HepG2 (cell line): ENCODE data around the gene SLBP. TPM values are rescaled to one million over a fixed set of nuclear protein-coding genes. Genes with fewer than 3 reads are reported as not detected.

Experiments
- AGO2 ChIP-seq: fragments of 200-400 bp; formaldehyde crosslinking; optimal IDR thresholded peaks from 2 replicates; pipeline ENCODE3; 2017; ENCODE audit warnings: mild to moderate bottlenecking, low read depth, low read length, moderate library complexity
- AKNA ChIP-seq: sonication (generic); formaldehyde crosslinking; IDR thresholded peaks from 2 replicates; pipeline ENCODE4 v1.4.0; 2020; ENCODE audit warnings: missing genetic modification reagents, borderline replicate concordance
- ARID3A ChIP-seq: IDR thresholded peaks from 2 replicates; pipeline ENCODE4 v1.6.1; 2012; ENCODE audit warnings: low read depth, low read length, improper control_type of control experiment
- GLMP ChIP-seq: sonication (generic); formaldehyde crosslinking; IDR thresholded peaks from 2 replicates; pipeline ENCODE4 v1.9.0; 2021; ENCODE audit warnings: missing genetic modification reagents, mild to moderate bottlenecking, borderline replicate concordance
- HMGXB3 ChIP-seq: sonication (generic); formaldehyde crosslinking; IDR thresholded peaks from 2 replicates; pipeline ENCODE4 v1.4.0; 2020; ENCODE audit warnings: missing genetic modification reagents, borderline replicate concordance
- HOXA3 ChIP-seq: sonication (generic); formaldehyde crosslinking; IDR thresholded peaks from 2 replicates; pipeline ENCODE4 v1.5.0; 2020; ENCODE audit warnings: missing genetic modification reagents
- IKZF1 ChIP-seq: fragments of 450-650 bp; IDR thresholded peaks from 2 replicates; pipeline ENCODE4 v1.7.1; 2016
- IRF9 ChIP-seq: sonication (generic); formaldehyde crosslinking; IDR thresholded peaks from 2 replicates; pipeline ENCODE4 v1.8.0; 2022; ENCODE audit warnings: missing genetic modification reagents, mild to moderate bottlenecking, borderline replicate concordance
- ISL2 ChIP-seq: sonication (generic); formaldehyde crosslinking; IDR thresholded peaks from 2 replicates; pipeline ENCODE4 v1.5.0; 2020; ENCODE audit warnings: missing genetic modification reagents
- JDP2 ChIP-seq: sonication (generic); formaldehyde crosslinking; IDR thresholded peaks from 2 replicates; pipeline ENCODE4 v1.8.1; 2022; ENCODE audit warnings: missing genetic modification reagents, borderline replicate concordance
- KDM3A ChIP-seq: IDR thresholded peaks from 2 replicates; pipeline ENCODE4 v1.6.1; 2018; ENCODE audit warnings: low read depth, missing compliant biosample characterization
- NFYB ChIP-seq: sonication (generic); formaldehyde crosslinking; IDR thresholded peaks from 2 replicates; pipeline ENCODE4 v1.4.0; 2020; ENCODE audit warnings: missing genetic modification reagents
- U2AF2 ChIP-seq: fragments of 200-400 bp; formaldehyde crosslinking; IDR thresholded peaks from 2 replicates; pipeline ENCODE4 v1.6.1; 2017; ENCODE audit warnings: low read depth, mild to moderate bottlenecking, low read length
- ZBTB3 ChIP-seq: sonication (generic); formaldehyde crosslinking; IDR thresholded peaks from 2 replicates; pipeline ENCODE4 v1.4.0; 2020; ENCODE audit warnings: low read depth, mild to moderate bottlenecking, moderate library complexity, missing genetic modification reagents, borderline replicate concordance
- ZNF337 ChIP-seq: sonication (generic); formaldehyde crosslinking; IDR thresholded peaks from 2 replicates; pipeline ENCODE4 v1.5.1; 2020; ENCODE audit warnings: missing genetic modification reagents, low read depth, mild to moderate bottlenecking, borderline replicate concordance
- ZNF605 ChIP-seq: sonication (generic); formaldehyde crosslinking; IDR thresholded peaks from 2 replicates; pipeline ENCODE4 v1.8.0; 2022; ENCODE audit warnings: mild to moderate bottlenecking, missing genetic modification reagents
- ZSCAN30 ChIP-seq: sonication (generic); formaldehyde crosslinking; IDR thresholded peaks from 2 replicates; pipeline ENCODE4 v1.5.0; 2020; ENCODE audit warnings: mild to moderate bottlenecking, missing genetic modification reagents
- polyA plus RNA-seq, 8 experiments: library from polyadenylated mRNA; depleted of rRNA in 3 of 8; stranded (reverse) in 7 of 8; unstranded in 1 of 8; fragments of >200 nt; fragmentation: Illumina TruSeq in 4 of 8; extraction: Trizol in 4 of 8; gene quantifications; 2 replicates each; pipeline versions ENCODE4 v1.2.1 to v1.2.3, GENCODE V29; 2011 to 2016; ENCODE audit warnings: low read depth in 4 of 8, missing spikeins in 1 of 8, mixed read lengths in 1 of 8; ENCODE audit not compliant: insufficient read depth in 1 of 8
- total RNA-seq, 5 experiments: library from RNA; depleted of rRNA; stranded (reverse); fragments of >200 nt; fragmentation: Illumina TruSeq; extraction: Trizol; gene quantifications; 2 replicates each; pipeline ENCODE4 v1.2.3, GENCODE V29; 2016; ENCODE audit warnings: low read depth in 1 of 5

The SLBP gene
- total and polyA plus RNA-seq, 2 of the 13 experiments (the other 11 are each of a cell fraction or from before 2014, with no cell fraction given) = 43.9 to 104 TPM

- no peak for TF ChIP-seq JDP2 (CRISPR knock-in tag)
- no peak for TF ChIP-seq U2AF2
- TF ChIP-seq HMGXB3 (CRISPR knock-in tag) = no peak
- 0 out of 2 replicates have a peak, but pooled peaks have one; percentile 10 for TF ChIP-seq IRF9
- TF ChIP-seq ZBTB3 (CRISPR knock-in tag) = no peak
- no peak for TF ChIP-seq HOXA3 (CRISPR knock-in tag)
- TF ChIP-seq ZNF337 = no peak
- TF ChIP-seq NFYB (CRISPR knock-in tag) = no peak
- TF ChIP-seq ISL2 = no peak
- peak; percentile 36 for TF ChIP-seq AGO2
- no peak for TF ChIP-seq GLMP (CRISPR knock-in tag)
- 0 out of 2 replicates have a peak, but pooled peaks have one; percentile 60 for TF ChIP-seq KDM3A (CRISPR knock-in tag)
- TF ChIP-seq IKZF1 = no peak
- TF ChIP-seq ZSCAN30 (CRISPR knock-in tag) = no peak
- TF ChIP-seq ZNF605 (CRISPR knock-in tag) = no peak
- no peak for TF ChIP-seq ARID3A
- no peak for TF ChIP-seq AKNA (CRISPR knock-in tag)
These were observed 36.4 kb upstream of the SLBP start (continued) for GRCh38 chr4:1748465-1748995.
